GM19328 (cell line): ENCODE data around the gene FLCN.
"Not testable (repeated sequence)": the region's sequence is repeated elsewhere in the genome, so short reads cannot be mapped to it uniquely, and the experiment has no call there.

Source experiments
- ATAC-seq: cut with Tn5 transposase; IDR thresholded peaks from one replicate; pipeline ENCODE4 v1.9.1; 2021; ENCODE audit warnings: mild to moderate bottlenecking, moderate library complexity; ENCODE audit not compliant: unreplicated experiment

FLCN gene

GRCh38 chr17:17188586-17188985 lies 48.4 kb downstream of the FLCN start:
- no peak for ATAC-seq

- ATAC-seq: no peak
Measured at GRCh38 chr17:17186551-17187505, 50.1 kb downstream of the FLCN start.

- no peak for ATAC-seq
Measured at GRCh38 chr17:17186051-17186450, 50.9 kb downstream of the FLCN start.

GRCh38 chr17:17184985-17185757 lies 51.8 kb downstream of the FLCN start:
- ATAC-seq: not testable (repeated sequence)

- ATAC-seq: no peak
Measured at GRCh38 chr17:17183744-17184143, 53.2 kb downstream of the FLCN start.

- ATAC-seq: no peak
Measured at GRCh38 chr17:17182598-17183136, 54.3 kb downstream of the FLCN start.

DNA sequence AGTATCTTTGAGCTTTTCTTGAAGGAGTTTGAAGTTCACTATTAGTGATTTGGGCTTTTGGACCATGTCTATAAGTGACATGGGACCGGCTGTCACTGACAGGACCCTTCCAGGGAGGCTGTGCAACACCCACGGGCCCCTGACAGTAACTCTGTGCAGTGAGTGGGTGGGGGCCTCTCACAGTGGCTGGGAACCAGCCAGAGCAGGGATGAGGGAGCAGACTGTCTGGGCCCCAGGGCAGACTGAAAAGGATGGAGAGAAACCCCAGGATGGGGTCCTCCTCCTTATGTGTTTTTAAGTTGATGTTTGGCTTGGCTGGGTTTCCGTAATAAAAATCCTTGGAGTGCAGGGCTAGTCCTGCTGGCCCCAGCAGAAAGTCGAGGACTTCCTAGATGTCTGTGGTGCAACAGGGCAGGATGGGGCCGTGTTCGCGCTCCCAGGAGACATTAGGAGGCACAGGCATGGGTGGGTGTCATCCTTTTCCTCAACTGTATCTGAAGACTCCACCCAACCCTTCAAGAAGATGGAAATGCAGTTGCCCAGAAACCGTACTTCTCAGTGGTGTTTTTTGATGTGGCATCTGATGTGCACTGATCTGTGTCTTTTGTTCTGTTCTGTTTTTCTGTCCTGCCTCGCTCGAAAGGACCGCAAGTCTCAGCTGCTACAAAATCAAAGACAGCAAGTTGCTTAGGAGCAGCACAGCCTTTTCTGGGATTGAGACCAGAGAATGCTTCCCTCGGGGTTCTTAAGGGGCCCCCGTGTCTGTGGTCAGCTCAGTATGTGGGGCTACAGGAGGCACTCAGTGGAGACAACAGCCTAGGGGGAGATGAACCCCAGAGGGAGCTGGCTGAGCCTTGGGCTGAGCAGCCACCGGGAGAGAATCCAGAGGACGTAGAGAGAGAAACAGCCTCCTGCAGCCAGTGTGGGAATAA lies 55.0 kb downstream of the FLCN start:
- ATAC-seq: no peak

DNA sequence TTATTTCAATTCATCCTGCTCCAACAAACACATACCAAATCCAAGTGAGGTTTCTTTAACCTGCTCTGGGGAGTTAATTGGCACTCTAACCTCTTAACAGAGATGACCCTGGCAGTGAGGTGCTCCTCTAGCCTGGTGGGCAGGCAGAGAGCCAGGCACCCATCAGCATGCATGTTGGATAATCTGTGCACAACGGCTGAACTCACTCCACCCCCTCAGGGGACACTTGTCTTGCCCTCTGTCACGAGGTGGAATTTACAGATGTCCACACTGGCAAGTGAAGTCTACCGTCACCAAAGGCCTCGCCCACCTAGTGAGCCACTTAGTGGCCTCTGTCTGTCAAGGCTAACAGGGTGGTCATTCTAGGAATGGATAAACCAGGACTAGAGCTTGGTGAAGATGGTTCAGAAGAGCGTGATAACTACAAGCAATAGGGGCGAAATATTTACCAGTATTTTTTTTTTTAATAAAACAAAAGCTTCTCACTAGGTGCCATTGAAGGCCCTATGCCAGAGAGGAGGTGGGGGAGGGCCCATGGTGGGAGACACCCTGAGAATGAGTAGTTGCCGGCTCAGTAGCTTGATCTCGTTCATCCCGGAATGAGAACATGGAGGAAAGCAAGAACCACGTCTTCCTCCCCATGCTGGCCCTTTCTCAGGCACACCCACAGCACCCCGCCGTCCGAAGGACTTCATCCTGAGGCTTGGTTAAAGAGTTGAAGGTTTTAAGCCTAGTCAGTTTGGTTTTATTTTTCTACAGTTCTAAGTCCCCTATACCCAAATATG lies 56.0 kb downstream of the FLCN start:
- no peak for ATAC-seq

DNA sequence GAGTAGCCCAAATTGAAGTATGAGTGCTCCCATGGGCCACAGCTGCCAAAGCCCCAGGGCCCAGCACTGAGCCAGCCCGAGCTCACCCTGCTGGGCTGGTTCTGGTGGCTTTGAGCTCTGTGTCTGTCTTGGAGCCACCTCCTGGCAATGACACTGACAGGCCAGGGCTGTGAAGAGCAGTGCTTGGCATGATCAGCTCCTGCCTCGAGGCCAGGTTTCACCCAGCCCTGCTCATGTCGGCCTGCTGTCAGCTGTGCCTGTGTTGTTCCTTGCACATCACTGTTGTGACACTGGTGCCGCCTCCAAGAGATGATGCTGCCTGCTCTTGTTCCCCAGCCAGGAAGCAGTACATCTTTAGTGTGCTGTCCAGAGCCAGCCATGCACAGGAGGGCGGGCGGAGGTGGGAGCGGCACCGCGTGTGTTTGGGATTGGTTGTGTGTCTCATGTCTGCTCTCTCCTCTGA lies 56.8 kb downstream of the FLCN start:
- ATAC-seq: no peak

DNA sequence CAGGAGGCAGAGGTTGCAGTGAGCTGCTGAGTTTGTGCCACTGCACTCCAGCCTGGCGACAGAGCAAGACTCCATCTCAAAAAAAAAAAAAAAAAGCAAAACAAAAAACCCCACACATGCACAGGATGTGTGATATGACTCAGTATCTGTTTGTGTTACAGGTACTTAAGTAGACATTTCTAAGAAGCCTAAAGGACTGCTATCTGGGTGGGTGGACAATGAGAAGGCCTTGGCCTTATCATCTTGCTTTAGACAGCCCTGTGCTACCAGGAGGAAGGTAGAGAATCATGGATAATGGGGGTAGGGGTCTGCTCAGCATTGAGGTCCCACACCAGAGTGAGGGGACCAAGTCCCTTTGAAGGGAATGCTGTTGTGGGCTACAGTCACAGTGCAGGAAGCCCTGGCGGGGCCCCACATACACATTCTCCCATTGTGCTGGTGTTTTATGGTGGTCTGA lies 57.6 kb downstream of the FLCN start:
- ATAC-seq: no peak

DNA sequence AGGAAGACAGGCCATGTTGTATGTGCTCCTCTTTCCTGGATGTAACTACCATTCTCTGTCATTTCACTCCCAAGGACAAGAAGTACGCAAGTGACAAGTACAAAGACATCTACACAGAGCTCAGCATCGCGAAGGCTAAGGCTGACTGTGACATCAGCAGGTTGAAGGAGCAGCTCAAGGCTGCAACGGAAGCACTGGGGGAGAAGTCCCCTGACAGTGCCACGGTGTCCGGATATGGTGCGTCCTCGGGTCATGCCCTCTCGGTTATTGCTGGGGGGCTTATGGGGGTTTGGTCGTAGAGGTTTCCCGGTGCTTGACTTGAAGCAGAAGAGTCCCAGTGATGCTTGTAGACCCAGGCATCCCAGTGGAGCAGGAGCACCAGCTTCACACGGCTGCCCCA lies 59.8 kb downstream of the FLCN start:
- no peak for ATAC-seq

DNA sequence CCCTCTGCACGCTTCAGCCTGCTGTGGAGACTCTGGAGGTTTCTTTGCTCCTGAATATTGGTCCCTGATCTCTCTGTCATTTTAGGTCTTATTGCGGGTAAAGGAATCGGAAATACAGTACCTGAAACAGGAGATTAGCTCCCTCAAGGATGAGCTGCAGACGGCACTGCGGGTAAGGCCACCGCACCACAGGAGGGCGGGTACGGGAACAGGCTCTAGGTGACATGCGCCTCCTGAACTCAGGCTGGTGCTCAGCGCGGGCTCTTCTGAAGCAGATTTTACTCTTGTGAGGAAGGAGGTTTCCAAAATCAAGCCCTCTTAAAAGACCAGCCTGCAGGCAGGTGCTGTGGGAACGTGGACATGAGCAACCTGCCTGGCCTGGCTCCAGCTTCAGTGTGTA lies 60.6 kb downstream of the FLCN start:
- no peak for ATAC-seq

- no peak for ATAC-seq
Measured at GRCh38 chr17:17175917-17176316, 61.1 kb downstream of the FLCN start.

GRCh38 chr17:17175340-17175739 lies 61.6 kb downstream of the FLCN start:
- no peak for ATAC-seq

GRCh38 chr17:17173921-17174320 lies 63.0 kb downstream of the FLCN start:
- no peak for ATAC-seq

GRCh38 chr17:17172990-17173389 lies 64.0 kb downstream of the FLCN start:
- ATAC-seq: no peak

DNA sequence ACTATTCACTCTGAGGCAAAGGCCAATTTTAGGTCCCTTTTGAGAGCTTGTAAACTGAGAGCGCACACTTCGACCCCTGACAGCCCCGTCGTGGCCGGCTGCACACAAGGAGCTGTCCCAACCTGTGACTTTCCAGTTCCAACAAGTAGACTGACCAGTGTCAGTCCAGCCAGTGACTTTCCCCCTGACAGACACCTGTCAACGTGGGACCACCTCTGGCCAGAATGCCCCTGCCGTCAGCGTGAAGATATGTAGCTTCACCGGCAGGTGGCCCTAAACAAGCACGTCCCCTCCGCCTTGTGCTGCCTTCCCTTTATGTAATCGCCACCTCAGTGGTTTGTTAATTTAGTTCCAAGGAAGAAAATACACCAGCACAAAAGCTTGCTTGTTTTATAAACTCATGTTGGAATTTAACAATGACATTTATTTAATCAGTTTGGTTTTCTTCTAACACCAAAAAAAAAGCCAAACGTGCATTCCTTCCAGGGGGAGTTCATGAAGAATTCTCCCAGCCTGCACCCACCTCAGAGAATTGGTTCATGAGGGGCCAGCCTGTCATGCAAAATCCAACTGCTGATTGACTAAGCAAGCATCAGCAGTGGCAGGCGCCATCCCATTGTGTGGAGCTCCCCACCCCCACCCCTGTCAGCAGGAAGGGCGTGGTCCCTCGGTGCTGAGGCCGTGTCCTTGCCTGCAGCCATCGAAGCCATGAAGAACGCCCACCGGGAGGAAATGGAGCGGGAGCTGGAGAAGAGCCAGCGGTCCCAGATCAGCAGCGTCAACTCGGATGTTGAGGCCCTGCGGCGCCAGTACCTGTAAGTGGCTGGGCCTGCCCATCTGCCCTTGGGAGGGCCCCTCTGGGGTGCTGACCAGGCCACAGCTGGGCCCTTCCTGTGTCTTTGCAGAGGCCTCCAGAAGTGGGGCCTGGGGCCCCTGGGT lies 64.7 kb downstream of the FLCN start:
- no peak for ATAC-seq

DNA sequence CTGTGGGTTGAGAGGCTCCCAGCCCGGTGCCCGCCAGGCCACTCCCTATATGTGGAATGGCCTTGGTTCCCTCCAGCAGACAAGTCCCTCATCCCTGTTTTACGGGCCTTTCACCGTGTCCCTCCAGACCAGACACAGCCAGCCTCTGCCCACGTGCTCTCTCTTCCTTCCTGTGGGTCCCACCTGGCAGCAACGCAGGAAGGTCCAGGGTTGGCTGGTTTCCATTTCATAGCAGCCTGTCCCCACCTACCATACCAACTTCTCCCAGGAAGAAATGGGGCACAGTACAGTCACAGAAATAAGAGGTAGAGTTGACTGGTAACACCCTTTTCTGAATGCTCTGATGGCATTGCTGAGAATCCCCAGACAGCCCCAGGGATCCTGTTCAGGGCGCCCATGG lies 65.8 kb downstream of the FLCN start:
- no peak for ATAC-seq
